GOT3 (cell line): ENCODE data around the gene RANBP2.
"Not testable (repeated sequence)": the region's sequence is repeated elsewhere in the genome, so short reads cannot be mapped to it uniquely, and the experiment has no call there.

ENCODE experiments used
- DNase-seq: peaks from one replicate; lab custom pipeline; 2025; ENCODE audit warnings: mixed read lengths; lab: John Stamatoyannopoulos, UW

RANBP2 gene

DNA sequence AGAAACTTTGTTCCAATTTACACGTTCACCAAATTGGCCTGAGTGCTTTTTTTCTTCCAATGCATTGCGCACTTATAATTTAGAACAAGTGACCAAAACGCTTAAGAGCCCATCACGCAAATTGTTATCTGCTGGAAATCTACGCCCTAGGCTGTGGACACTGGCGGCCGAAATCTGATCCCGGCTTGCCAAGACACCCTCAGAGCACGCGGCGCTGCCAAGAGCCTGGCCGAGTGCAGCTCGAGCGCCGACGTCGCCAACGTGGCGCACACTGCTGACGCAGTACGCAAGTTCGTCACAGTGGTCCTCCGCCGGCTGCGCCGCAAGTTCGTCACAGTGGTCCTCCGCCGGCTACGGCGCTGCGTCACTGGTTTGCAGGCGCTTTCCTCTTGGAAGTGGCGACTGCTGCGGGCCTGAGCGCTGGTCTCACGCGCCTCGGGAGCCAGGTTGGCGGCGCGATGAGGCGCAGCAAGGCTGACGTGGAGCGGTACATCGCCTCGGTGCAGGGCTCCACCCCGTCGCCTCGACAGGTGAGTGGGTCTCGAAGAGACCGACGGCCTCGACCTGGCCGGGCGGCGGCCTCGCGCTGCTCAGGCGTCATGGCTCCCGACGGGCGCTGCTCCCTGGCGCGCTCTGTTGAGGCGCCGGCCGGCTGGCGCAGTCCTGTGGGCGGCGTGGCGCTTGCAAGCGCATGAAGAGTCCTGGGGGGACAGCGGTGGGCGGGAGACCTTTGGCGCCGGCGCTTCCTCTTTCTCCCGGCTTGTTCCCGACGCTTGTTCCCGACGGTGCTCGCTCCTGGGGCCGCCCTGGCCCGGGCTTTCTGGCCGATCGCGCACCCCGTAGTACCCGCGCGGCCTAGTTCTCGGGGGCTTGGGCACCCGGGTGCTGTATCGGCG is at the start of gene RANBP2:
Gene RANBP2, plus strand, starts transcription at position 334 of the 896 bp plus-strand sequence. Its CDS starts 125 bp downstream, at position 459.
- peak; percentile 81 for DNase-seq

DNA sequence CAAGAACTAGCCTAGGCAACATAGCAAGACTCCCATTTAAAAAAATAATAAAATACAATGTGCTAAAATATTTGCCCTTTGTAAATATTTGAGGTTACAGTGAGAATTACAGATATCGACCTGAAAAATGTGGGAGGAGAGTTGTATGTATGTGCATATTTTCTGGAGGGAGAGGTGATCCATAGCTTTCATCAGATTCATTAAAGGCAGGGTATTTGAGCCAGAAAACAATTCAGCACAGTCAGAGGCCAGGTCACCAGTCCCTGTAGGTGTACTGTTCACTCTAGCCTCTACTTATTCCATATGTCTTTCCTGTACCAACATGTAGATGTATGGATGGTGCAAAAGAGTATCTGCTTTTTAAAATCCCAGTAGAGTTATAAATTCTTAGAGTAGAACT is 49.0 kb upstream of the RANBP2 start:
- not testable (repeated sequence) for DNase-seq

DNA sequence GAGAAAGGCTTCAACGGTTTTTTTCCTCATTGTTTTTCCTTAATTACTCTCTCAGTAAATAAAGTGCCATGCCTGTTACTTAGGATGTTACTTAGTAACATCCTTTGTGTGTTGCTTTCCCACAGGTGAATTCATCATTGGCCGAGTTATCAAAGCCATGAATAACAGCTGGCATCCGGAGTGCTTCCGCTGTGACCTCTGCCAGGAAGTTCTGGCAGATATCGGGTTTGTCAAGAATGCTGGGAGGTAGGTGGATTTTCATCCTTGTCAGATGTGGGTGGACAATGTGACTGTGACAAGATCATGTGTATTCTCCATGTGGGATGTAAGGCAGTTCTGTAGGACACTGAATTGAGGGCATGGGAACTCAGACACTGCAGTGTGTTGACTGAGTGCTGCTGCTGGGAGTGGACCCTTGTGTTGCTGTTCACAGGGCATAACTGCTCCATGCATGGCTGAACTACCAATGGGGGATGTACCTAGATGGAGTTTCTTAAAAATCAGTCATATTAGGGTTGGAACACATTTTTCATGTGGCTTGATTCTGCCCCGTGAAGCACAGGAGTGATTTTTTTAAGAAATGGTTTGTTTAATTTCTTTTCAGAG is 47.0 kb upstream of the RANBP2 start:
- DNase-seq = not testable (repeated sequence)

DNA sequence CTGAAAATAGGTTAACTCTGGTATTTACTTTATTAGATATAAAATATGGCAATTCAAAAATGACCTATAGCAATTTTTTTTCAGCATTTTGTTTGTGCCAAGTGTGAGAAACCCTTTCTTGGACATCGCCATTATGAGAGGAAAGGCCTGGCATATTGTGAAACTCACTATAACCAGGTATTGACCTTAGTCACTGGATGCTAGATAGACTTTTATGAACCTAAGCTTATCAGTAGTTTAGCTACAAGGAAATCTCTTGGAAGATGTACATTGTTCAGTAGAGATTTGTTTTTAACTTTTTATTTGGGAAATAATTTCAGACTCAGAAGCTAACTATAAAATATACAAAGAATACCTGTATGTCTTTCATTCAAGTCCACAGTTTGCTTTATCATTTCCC is 42.8 kb upstream of the RANBP2 start:
- not testable (repeated sequence) for DNase-seq

DNA sequence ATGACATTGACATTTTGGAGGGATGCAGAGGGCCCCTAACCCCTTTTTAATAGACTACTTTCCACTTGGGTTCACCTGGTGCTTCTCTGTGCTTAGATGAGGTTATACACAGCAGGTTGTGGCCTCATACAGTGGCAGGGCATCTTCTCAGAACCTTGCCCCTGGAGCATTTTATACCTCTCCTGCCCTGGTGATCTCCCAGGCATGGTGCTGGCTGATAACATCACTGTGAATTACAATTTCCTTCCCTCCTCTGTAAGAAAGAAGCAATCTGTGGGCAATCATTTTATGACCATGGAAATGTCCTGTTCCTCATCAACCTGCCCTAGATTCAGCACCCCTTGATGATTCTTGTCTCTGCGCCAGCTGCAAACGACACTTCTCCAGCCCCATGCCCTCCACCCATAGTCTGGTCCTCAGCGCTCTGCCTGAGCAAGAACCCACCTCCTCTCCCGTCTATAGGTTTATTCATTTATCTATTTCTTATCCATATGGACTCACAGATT is 42.0 kb upstream of the RANBP2 start:
- DNase-seq = not testable (repeated sequence)

DNA sequence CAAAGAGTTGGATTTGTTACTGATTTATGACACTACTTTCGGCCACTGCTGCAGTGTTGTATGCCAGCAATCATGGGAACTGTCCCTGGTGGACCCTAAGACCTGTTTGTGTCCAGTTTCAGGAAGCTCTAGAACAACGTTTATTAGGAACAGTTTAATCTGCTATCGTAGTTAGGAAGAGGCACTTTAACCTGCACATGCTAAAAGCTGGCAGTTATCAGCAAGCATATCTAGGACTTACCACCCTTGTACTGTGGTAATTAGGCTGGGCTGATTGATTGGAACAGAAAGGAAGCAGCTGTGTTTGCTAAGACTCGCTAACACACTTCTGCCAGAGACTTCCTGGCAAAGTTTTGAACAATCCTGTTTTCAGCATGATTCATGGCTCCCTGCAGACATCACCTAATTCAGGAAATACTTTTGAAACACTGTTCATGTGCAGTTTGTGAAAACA is 41.1 kb upstream of the RANBP2 start:
- DNase-seq = not testable (repeated sequence)

DNA sequence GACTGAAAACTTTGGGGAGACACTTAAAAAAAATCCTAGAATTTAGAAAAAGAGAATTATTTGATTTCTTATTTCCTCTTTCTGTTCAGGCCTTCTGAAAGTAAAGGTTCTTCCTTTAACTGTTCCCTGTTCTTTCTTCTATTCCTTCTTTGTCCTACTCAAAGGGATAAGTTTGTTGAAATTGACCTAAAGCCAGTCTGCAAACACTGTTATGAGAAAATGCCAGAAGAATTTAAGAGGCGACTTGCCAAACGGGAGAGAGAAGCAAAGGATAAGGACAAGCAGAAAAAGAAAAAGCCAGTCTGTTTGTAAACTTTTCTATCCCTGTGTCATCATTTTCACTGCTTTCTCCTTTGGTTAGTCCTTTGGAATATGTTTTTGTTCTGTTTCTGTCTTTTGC is 38.5 kb upstream of the RANBP2 start:
- not testable (repeated sequence) for DNase-seq

DNA sequence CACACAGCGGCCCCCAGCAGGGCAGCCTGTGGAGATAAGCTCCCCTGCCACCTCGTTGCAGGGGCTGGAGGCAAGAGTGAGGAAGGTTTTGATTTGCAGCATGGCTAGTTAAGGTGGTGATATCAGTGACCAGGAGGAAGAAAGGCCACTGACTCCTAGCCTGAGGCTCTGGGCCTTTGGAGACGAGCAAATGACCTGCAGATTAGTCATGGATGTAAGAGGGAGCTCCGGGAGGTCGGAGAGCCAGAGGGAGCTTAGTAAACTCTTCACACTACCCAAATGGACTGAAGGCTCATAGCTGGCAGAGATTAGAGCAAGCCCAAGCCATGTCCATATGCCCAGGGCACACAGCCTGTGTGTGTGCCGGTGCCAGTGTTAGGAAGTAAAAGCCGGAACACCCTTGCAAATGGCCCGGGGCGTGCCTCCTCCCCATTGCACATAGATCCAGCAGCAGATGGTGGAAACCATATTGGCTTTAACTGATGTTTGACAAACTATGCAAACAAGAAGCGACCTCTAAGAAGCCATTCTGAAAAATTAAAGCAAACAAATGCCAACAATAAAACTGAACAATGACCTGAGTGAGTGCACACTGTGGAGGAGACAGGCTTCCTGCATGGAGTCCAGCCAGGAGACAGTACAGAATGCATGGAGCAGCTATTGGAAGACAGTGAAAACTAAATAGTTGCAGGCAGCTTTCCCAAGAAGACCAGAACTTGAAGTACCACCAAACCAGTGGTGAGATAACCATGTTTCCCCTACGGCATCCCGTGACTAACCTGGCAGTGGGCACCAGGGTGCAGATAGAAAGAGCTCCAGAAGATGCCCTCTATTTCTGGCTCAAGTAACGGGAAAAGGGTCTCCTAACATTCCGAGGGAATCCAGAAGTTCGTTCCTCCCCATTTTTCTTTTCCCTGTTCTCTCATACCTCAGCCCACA is 30.2 kb upstream of the RANBP2 start:
- DNase-seq = not testable (repeated sequence)

DNA sequence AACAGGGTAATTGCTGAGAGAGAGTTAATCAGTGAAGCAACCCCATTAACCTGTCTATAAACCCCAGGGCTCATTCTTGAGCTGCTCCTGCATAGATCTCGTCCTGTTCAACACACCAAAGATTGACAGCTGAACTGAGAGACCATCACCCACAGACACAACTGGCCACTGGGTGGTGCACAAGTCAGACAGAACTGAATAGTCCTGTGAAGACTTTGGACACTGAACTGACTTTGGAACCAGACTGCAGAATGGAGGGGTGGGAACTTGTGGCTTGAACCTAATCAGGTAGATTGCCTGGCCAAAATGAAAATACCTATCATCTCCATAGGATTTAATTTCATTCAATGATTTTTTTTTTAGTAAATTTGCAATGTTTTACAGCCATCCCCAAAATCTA is 29.3 kb upstream of the RANBP2 start:
- not testable (repeated sequence) for DNase-seq

DNA sequence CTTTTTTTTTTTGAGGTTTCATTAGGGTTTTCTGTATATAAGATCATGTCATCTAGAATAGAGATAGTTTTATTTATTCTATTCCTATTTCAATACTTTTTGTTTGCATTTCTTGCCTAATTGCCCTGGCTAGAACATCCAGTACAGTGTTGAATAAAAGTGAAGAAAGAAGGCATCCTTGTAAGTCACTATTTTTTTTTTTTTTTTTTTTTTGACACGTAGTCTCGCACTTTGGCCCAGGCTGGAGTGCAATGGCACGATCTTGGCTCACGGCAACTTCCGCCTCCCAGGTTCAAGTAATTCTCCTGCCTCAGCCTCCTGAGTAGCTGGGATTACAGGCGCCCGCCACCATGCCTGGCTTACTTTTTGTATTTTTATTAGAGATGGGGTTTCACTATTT is 27.8 kb upstream of the RANBP2 start:
- DNase-seq = no peak

DNA sequence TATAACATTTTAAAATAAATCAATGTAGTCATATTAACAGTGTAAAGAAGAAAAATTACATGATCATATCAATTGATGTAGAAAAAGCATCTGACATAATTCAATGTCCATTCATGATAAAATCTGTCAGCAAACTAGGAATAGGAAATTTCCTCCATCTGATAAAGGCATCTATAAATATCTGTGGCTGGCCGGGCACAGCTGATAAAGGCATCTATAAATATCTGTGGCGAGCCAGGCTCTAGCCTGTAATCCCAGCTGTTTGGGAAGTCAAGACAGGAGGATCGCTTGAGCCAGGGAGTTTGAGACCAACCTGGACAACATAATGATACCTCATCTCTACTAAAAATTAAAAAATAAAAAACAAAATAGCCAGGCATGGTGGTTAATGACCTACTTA is 18.1 kb upstream of the RANBP2 start:
- no peak for DNase-seq

DNA sequence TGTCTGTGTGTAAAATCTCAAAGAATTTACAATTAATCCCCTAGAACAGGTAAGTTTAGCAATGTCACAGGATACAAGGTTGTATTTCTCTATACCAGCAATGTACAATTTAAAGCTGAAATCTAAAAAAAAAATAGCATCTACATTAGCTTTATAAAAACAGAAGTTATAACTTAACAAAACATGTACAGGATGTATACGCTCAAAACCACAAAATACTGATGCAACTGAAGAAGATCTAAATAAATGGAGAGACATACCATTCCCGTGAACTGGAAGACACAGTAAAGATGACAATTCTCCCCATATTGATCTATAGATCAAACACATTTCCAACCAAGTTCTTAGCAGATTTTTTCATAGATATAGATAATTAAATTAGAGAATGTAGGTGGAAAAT is 17.5 kb upstream of the RANBP2 start:
- no peak for DNase-seq

DNA sequence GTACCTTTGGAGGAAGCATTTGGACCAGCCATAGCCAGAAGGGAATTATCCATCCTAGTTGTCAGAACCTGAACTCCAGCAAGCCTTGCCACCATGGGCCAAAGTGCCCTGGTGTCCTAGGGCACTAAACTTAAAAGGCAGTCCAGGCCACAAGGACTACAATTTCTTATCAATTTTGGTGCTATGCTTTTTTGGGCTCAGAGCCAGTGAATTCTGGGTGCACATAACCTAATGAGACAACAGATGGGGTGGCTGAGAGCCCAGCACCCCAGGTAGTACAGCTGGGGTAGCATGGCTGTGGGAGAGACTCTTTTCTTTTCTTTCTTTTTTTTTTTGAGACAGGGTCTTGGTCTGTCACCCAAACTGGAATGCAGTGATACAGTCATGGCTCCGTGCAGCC is 14.4 kb upstream of the RANBP2 start:
- no peak for DNase-seq

DNA sequence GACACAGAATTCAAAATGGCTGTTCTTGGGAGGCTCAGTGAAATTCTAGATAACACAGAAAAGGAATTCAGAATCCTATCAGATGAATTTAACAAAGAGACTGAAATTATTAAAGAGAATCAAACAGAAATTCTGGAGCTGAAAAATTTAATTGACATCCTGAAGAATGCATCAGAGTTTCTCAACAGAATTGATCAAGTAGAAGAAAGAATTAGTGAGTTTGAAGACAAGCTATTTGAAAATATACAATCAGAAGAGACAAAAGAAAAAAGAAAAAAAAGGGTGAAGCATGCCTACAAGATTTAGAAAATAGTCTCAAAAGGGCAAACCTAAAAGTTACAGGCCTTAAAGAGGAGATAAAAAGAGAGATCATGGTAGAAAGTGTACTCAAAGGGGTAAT is 12.0 kb upstream of the RANBP2 start:
- no peak for DNase-seq

DNA sequence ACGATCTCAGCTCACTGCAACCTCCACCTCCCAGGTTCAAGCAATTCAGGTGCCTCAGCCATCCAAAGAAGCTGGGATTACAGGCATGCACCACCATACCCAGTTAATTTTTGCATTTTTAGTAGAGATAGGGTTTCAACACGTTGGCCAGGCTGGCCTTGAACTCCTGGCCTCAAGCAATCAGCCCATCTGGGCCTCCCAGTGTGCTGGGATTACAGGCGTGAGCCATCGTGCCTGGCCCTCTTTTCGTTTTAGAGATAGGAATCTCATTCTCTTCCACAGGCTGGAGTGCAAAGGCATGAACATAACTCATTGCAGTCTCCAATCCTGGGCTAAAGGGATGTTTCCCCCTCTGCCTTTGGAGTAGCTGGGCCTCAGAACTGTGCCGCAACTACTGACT is 2.3 kb upstream of the RANBP2 start:
- DNase-seq = not testable (repeated sequence)

DNA sequence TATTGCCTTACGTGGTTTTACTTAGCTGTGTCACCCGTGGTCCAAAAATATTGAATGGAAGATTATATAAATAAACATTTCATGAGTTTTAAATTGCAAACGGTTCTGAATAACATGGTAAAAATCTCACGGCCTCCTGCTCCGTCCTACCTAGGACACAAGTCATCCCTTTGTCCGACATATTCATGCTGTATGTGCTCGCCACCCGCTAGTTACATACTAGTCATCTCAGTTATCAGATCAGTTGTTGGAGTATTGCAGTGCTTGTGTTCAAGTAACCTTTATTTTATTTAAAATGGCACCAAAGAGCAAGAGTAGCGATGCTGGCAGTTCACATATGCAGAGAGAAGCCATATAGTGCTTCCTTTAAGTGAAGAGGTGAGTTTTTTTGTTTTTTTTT is 6.8 kb downstream of the RANBP2 start:
- DNase-seq = not testable (repeated sequence)

DNA sequence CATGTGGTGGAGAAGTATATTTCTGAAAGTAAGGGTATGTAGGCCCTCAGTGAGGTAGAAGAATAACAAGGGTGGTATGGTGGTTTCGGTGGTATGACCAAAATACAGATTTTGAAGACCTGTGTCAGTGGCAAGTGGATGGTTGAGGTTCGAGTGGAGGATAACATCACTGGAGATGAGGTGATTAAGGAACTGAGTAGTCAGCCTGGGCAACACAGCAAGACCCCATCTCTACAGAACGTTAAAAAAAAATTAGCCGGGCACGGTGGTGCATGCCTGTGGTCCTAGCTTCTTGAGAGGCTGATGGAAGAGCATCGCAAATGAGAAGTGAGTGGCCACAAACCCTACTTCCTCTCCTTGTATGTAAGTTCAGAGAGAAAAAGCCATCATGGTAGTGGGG is 15.4 kb downstream of the RANBP2 start:
- not testable (repeated sequence) for DNase-seq

DNA sequence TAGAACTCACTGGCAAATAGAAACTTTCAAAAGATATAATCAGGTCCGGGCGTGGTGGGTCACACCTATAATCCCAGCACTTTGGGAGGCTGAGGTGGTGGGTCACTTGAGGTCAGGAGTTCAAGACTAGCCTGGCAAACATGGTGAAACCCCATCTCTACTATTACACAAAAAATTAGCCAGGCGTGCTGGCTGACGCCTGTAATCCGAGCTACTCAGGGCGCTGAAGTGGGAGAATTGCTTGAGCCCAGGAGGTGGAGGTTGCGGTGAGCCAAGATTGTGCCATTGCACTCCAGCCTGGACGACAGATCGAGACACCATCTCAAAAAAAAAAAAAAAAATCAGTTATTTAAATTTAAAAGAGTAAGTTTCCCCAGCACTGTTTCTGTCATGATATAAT is 38.7 kb downstream of the RANBP2 start:
- DNase-seq = not testable (repeated sequence)

DNA sequence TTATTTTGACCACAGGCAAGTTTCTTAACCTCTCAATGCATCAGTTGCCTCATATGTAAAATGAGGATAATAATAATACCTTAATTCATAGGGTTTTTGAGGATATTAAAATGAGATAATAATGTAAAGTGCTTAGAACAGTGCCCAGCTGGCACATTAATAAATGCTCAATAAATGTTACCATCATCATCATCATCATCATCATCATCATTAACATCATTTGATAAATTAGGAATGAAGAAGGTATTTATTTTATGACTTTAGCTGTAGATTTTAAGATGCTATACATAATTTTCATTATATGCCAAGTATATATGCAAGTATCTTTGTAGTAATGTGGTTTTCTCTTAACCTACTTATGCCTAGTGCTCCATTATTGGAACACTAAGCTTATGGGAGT is 43.3 kb downstream of the RANBP2 start:
- DNase-seq = not testable (repeated sequence)

DNA sequence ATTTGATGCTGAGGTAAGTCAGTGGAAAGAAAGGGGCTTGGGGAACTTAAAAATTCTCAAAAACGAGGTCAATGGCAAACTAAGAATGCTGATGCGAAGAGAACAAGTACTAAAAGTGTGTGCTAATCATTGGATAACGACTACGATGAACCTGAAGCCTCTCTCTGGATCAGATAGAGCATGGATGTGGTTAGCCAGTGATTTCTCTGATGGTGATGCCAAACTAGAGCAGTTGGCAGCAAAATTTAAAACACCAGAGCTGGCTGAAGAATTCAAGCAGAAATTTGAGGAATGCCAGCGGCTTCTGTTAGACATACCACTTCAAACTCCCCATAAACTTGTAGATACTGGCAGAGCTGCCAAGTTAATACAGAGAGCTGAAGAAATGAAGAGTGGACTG is 47.4 kb downstream of the RANBP2 start:
- DNase-seq = not testable (repeated sequence)

DNA sequence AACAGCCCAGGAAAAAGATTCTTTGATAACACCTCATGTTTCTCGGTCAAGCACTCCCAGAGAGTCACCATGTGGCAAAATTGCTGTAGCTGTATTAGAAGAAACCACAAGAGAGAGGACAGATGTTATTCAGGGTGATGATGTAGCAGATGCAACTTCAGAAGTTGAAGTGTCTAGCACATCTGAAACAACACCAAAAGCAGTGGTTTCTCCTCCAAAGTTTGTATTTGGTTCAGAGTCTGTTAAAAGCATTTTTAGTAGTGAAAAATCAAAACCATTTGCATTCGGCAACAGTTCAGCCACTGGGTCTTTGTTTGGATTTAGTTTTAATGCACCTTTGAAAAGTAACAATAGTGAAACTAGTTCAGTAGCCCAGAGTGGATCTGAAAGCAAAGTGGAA is 48.6 kb downstream of the RANBP2 start:
- not testable (repeated sequence) for DNase-seq

DNA sequence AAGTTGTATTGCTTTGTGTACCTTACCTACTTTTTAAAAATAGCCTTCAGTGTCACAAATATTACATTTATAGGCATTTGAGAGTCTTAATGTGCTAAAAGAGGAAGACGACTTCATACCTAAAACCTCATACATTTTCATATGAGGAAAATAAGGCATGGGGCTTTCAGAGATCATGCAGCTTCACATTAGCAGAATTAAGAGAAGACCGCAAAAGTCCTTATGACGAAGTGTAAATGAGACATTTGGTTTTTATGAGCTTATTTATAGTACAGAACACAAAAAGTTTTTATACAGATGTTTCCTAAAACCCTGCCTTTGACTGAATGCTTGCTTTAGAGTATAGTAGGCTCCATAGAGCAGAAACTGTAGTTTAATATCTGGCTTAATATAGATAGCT is 57.2 kb downstream of the RANBP2 start:
- DNase-seq = no peak
